A673 (cell line): ENCODE measurements around the gene HS3ST5. TPM values are rescaled to one million over a fixed set of nuclear protein-coding genes. Genes with fewer than 3 reads are reported as not detected.

ENCODE experiments used
- BruUV-seq: library from RNA; stranded (reverse); fragments of 400-500 nt; replicated peaks from 2 replicates; lab custom pipeline; 2021; lab: Mats Ljungman, UMichigan
- CTCF ChIA-PET: fragments of 300-600 bp; sonication (Branson Sonifier 250); formaldehyde crosslinking; loops from one replicate; lab custom pipeline; 2022; ENCODE audit warnings: antibody characterized with exemption; lab: Charles Lee
- POLR2A ChIA-PET: fragments of 300-600 bp; sonication (Branson Sonifier 250); formaldehyde crosslinking; loops from one replicate; lab custom pipeline; 2022; ENCODE audit warnings: antibody characterized with exemption; ENCODE audit not compliant: low non-redundant PET; lab: Charles Lee
- DNase-seq: peaks from one replicate; pipeline ENCODE4 v3.0.0-alpha.2; 2015; ENCODE audit warnings: low spot score
- H3K27ac ChIP-seq: fragments of 200-600 bp; sonication (generic); 2 replicates; pipeline ENCODE4 v1.5.1; 2016; ENCODE audit warnings: mixed run types, low read depth, mild to moderate bottlenecking, mixed read lengths, antibody characterized with exemption, low read length; ENCODE audit not compliant: poor library complexity, severe bottlenecking
- H3K27me3 ChIP-seq: fragments of 200-600 bp; sonication (generic); replicated peaks from 2 replicates; pipeline ENCODE4 v1.6.1; 2017; ENCODE audit warnings: mixed run types, low read depth, mild to moderate bottlenecking, mixed read lengths, antibody characterized with exemption, low read length; ENCODE audit not compliant: insufficient read depth, poor library complexity
- H3K36me3 ChIP-seq: fragments of 200-600 bp; sonication (generic); 2 replicates; pipeline ENCODE4 v1.6.1; 2016; ENCODE audit warnings: mixed run types, mild to moderate bottlenecking, mixed read lengths, antibody characterized with exemption, low read length; ENCODE audit not compliant: insufficient read depth, poor library complexity, severe bottlenecking
- H3K4me1 ChIP-seq: fragments of 200-600 bp; sonication (generic); 2 replicates; pipeline ENCODE4 v1.6.1; 2017; ENCODE audit warnings: mixed run types, mild to moderate bottlenecking, mixed read lengths, antibody characterized with exemption, low read length; ENCODE audit not compliant: insufficient read depth, poor library complexity, severe bottlenecking
- H3K4me3 ChIP-seq: fragments of 200-600 bp; sonication (generic); 2 replicates; pipeline ENCODE4 v1.5.1; 2016; ENCODE audit warnings: low read depth, mixed run types, mild to moderate bottlenecking, mixed read lengths, low read length; ENCODE audit not compliant: poor library complexity, severe bottlenecking
- H3K9me3 ChIP-seq: fragments of 200-600 bp; sonication (generic); 2 replicates; pipeline ENCODE4 v1.6.1; 2016; ENCODE audit warnings: mixed run types, low read depth, mild to moderate bottlenecking, mixed read lengths, antibody characterized with exemption, low read length; ENCODE audit not compliant: poor library complexity, severe bottlenecking
- CTCF ChIP-seq: fragments of 300-800, 200-600 bp; sonication (generic); conservative IDR thresholded peaks from 2 replicates; pipeline ENCODE4 v1.5.1; 2017; ENCODE audit warnings: low read depth, mild to moderate bottlenecking, antibody characterized with exemption, low read length, moderate library complexity, mixed read lengths
- EZH2 ChIP-seq: fragments of 200-600 bp; sonication (generic); IDR thresholded peaks from 2 replicates; pipeline ENCODE4 v1.6.1; 2017; ENCODE audit warnings: borderline replicate concordance, low read depth, mild to moderate bottlenecking, mixed read lengths, antibody characterized with exemption, low read length; ENCODE audit not compliant: poor library complexity, severe bottlenecking
- intact Hi-C: fragments of 100-400 bp; cut with micrococcal nuclease; formaldehyde crosslinking; loops from one replicate; pipeline ENCODE4 v1.10.0; 2022; ENCODE audit not compliant: unreplicated experiment
- total RNA-seq: library from RNA; stranded (reverse); gene quantifications from 2 replicates; pipeline ENCODE4 v1.2.3, GENCODE V29; 2021

The HS3ST5 gene
- total RNA-seq, 1 experiment from 2014 or later, result not detected

GRCh38 chr6:114171473-114171872 lies 171.3 kb downstream of the HS3ST5 start:
- BruUV-seq, result no TSS peak
- no peak for TF ChIP-seq CTCF
- TF ChIP-seq EZH2, result no peak
- DNase-seq, result no peak
- CTCF ChIA-PET, result no interaction called here
- intact Hi-C loops, result no loop called here
- peaks cover 19% of the 10 kb centered on the region for H3K27me3 ChIP-seq
- no peaks in the 10 kb centered on the region for H3K4me1 ChIP-seq
- no peak overlapping the region for H3K27ac ChIP-seq
- H3K36me3 ChIP-seq, result no peaks in the 10 kb centered on the region
- POLR2A ChIA-PET, result no interaction called here
- no peaks in the 10 kb centered on the region for H3K9me3 ChIP-seq
- H3K4me3 ChIP-seq, result no peak overlapping the region

- ChIA-PET POLR2A (no interaction called here), CTCF (no interaction called here)
- Histone ChIP-seq H3K4me3 (no peak overlapping the region), H3K27ac (no peak overlapping the region), H3K9me3 (no peaks in the 10 kb centered on the region), H3K27me3 (peaks cover 19% of the 10 kb centered on the region), H3K36me3 (no peaks in the 10 kb centered on the region), H3K4me1 (no peaks in the 10 kb centered on the region)
- DNase-seq, result no peak
- intact Hi-C loops, result no loop called here
- BruUV-seq, result no TSS peak
- TF ChIP-seq CTCF, result no peak
- no peak for TF ChIP-seq EZH2
Measured at GRCh38 chr6:114170958-114171387, 171.8 kb downstream of the HS3ST5 start.

GRCh38 chr6:114170372-114170771 lies 172.5 kb downstream of the HS3ST5 start:
- ChIA-PET POLR2A (no interaction called here), CTCF (interaction anchor here (0.9 kb wide), 1 partner anchor 62 kb away, joined by 3 read pairs; no protein-coding TSS in a partner anchor)
- H3K4me1 ChIP-seq, result no peaks in the 10 kb centered on the region
- H3K36me3 ChIP-seq, result no peaks in the 10 kb centered on the region
- intact Hi-C loops, result no loop called here
- no TSS peak for BruUV-seq
- H3K27me3 ChIP-seq, result peaks cover 19% of the 10 kb centered on the region
- TF ChIP-seq EZH2, result no peak
- TF ChIP-seq CTCF, result no peak
- H3K4me3 ChIP-seq, result no peak overlapping the region
- H3K9me3 ChIP-seq, result no peaks in the 10 kb centered on the region
- no peak overlapping the region for H3K27ac ChIP-seq
- DNase-seq, result no peak
